HepG2 (cell line): ENCODE measurements around the gene RTN4RL2. TPM values are rescaled to one million over a fixed set of nuclear protein-coding genes. Genes with fewer than 3 reads are reported as not detected.

Experiments used
- ETV6 ChIP-seq: sonication (generic); formaldehyde crosslinking; conservative IDR thresholded peaks from 2 replicates; pipeline ENCODE4 v1.4.0; 2020; ENCODE audit warnings: missing genetic modification reagents
- FOXK1 ChIP-seq: sonication (generic); formaldehyde crosslinking; IDR thresholded peaks from 2 replicates; pipeline ENCODE4 v1.4.0; 2020; ENCODE audit warnings: low read depth, missing genetic modification reagents, borderline replicate concordance
- IKZF4 ChIP-seq: sonication (generic); formaldehyde crosslinking; IDR thresholded peaks from 2 replicates; pipeline ENCODE4 v1.5.1; 2020; ENCODE audit warnings: borderline replicate concordance, mild to moderate bottlenecking, low read depth, missing genetic modification reagents; ENCODE audit errors: not compliant biosample characterization
- KAT8 ChIP-seq: IDR thresholded peaks from 2 replicates; pipeline ENCODE4 v1.6.1; 2016; ENCODE audit warnings: missing genetic modification reagents, missing compliant biosample characterization
- KDM4B ChIP-seq: sonication (generic); formaldehyde crosslinking; IDR thresholded peaks from 2 replicates; pipeline ENCODE4 v1.4.0; 2020; ENCODE audit warnings: missing genetic modification reagents
- MED1 ChIP-seq: sonication (generic); formaldehyde crosslinking; IDR thresholded peaks from 2 replicates; pipeline ENCODE4 v1.4.0; 2020; ENCODE audit warnings: missing genetic modification reagents
- MEIS1 ChIP-seq: sonication (generic); formaldehyde crosslinking; IDR thresholded peaks from 2 replicates; pipeline ENCODE4 v1.9.0; 2021; ENCODE audit warnings: mild to moderate bottlenecking, missing genetic modification reagents, moderate library complexity, borderline replicate concordance
- MIER3 ChIP-seq: IDR thresholded peaks from 2 replicates; pipeline ENCODE4 v1.6.1; 2016; ENCODE audit warnings: missing compliant biosample characterization, borderline replicate concordance
- ZNF839 ChIP-seq: sonication (generic); formaldehyde crosslinking; IDR thresholded peaks from 2 replicates; pipeline ENCODE4 v1.4.0; 2020; ENCODE audit warnings: missing genetic modification reagents, mild to moderate bottlenecking, borderline replicate concordance
- polyA plus RNA-seq, 8 experiments: library from polyadenylated mRNA; depleted of rRNA in 3 of 8; stranded (reverse) in 7 of 8; unstranded in 1 of 8; fragments of >200 nt; fragmentation: Illumina TruSeq in 4 of 8; extraction: Trizol in 4 of 8; gene quantifications; 2 replicates each; pipeline versions ENCODE4 v1.2.1 to v1.2.3, GENCODE V29; 2011 to 2016; ENCODE audit warnings: low read depth in 4 of 8, missing spikeins in 1 of 8, mixed read lengths in 1 of 8; ENCODE audit not compliant: insufficient read depth in 1 of 8
- total RNA-seq, 5 experiments: library from RNA; depleted of rRNA; stranded (reverse); fragments of >200 nt; fragmentation: Illumina TruSeq; extraction: Trizol; gene quantifications; 2 replicates each; pipeline ENCODE4 v1.2.3, GENCODE V29; 2016; ENCODE audit warnings: low read depth in 1 of 5
- TF ChIP-seq, protein P1 (sequence below): sonication (generic); formaldehyde crosslinking; IDR thresholded peaks from 2 replicates; pipeline ENCODE4 v1.4.0; 2020; ENCODE audit warnings: missing genetic modification reagents, borderline replicate concordance
- TF ChIP-seq, protein P2 (sequence below): sonication (generic); formaldehyde crosslinking; IDR thresholded peaks from 2 replicates; pipeline ENCODE4 v1.8.0; 2022; ENCODE audit warnings: mild to moderate bottlenecking, missing genetic modification reagents; ENCODE audit not compliant: insufficient replicate concordance
- TF ChIP-seq, protein P3 (sequence below): IDR thresholded peaks from 2 replicates; pipeline ENCODE4 v1.6.1; 2016; ENCODE audit warnings: mild to moderate bottlenecking, missing biosample characterization, missing genetic modification reagents
- TF ChIP-seq, protein P4 (sequence below): sonication (generic); formaldehyde crosslinking; IDR thresholded peaks from 2 replicates; pipeline ENCODE4 v1.4.0; 2020; ENCODE audit warnings: mild to moderate bottlenecking, missing genetic modification reagents

The RTN4RL2 gene
- total and polyA plus RNA-seq, 2 of the 13 experiments (the other 11 are each of a cell fraction or from before 2014, with no cell fraction given), result 1.3 to 4.3 TPM

DNA sequence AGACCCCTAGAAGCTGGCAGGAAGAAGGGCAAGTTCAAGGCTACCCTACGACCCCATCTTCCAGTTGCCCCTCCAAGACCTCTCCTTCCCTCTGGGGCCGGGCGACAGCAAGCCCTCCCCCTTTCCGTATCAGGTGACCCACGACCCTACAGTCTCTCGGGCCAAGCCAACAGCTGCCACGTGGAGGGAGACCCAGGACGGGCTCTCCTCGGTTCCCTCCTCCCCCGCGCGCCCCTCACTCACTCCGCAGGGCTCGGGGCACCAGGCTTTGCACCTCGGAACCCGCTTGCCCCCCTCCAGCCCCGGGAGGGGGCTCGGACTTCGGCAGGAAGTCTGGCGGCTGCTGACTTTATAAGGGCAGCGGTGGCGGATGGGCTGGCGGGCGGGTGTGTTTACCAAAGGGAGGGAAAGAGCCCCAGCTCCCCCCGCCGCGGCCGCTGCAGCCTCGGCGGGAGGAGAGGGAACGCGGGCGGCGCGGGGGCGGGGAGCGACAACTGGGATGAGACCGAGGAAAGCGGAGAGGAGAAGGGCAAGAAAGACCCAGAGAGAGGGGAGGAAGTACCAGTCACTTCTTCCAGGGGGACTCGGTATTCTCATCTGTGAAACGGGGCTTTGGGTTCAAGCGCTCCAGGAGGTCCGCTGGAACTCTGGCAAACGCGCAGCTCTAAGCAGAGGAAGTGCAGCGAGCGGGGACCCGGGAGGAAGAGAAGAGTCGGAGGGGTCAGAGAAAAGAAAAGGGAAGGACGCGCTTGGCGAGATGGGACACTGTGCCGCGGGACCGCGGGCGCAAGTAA, 54.4 kb downstream of the RTN4RL2 start (continued):
- TF ChIP-seq, protein P1, sequence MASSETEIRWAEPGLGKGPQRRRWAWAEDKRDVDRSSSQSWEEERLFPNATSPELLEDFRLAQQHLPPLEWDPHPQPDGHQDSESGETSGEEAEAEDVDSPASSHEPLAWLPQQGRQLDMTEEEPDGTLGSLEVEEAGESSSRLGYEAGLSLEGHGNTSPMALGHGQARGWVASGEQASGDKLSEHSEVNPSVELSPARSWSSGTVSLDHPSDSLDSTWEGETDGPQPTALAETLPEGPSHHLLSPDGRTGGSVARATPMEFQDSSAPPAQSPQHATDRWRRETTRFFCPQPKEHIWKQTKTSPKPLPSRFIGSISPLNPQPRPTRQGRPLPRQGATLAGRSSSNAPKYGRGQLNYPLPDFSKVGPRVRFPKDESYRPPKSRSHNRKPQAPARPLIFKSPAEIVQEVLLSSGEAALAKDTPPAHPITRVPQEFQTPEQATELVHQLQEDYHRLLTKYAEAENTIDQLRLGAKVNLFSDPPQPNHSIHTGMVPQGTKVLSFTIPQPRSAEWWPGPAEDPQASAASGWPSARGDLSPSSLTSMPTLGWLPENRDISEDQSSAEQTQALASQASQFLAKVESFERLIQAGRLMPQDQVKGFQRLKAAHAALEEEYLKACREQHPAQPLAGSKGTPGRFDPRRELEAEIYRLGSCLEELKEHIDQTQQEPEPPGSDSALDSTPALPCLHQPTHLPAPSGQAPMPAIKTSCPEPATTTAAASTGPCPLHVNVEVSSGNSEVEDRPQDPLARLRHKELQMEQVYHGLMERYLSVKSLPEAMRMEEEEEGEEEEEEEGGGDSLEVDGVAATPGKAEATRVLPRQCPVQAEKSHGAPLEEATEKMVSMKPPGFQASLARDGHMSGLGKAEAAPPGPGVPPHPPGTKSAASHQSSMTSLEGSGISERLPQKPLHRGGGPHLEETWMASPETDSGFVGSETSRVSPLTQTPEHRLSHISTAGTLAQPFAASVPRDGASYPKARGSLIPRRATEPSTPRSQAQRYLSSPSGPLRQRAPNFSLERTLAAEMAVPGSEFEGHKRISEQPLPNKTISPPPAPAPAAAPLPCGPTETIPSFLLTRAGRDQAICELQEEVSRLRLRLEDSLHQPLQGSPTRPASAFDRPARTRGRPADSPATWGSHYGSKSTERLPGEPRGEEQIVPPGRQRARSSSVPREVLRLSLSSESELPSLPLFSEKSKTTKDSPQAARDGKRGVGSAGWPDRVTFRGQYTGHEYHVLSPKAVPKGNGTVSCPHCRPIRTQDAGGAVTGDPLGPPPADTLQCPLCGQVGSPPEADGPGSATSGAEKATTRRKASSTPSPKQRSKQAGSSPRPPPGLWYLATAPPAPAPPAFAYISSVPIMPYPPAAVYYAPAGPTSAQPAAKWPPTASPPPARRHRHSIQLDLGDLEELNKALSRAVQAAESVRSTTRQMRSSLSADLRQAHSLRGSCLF (CRISPR knock-in tag), result no peak
- TF ChIP-seq ZNF839 (CRISPR knock-in tag) (0 out of 2 replicates have a peak, but pooled peaks have one; percentile 30), ETV6 (CRISPR knock-in tag) (no peak; the same call in 1 of the 2 replicates), MIER3 (CRISPR knock-in tag) (no peak; the same call in 1 of the 2 replicates), MEIS1 (CRISPR knock-in tag) (peak; percentile 16; the same call in 1 of the 2 replicates), KAT8 (CRISPR knock-in tag) (no peak; the same call in 1 of the 2 replicates), KDM4B (CRISPR knock-in tag) (0 out of 2 replicates have a peak, but pooled peaks have one; percentile 70), IKZF4 (no peak), MED1 (CRISPR knock-in tag) (peak; percentile 55), FOXK1 (CRISPR knock-in tag) (0 out of 2 replicates have a peak, but pooled peaks have one; percentile 50)
- TF ChIP-seq, protein P2, sequence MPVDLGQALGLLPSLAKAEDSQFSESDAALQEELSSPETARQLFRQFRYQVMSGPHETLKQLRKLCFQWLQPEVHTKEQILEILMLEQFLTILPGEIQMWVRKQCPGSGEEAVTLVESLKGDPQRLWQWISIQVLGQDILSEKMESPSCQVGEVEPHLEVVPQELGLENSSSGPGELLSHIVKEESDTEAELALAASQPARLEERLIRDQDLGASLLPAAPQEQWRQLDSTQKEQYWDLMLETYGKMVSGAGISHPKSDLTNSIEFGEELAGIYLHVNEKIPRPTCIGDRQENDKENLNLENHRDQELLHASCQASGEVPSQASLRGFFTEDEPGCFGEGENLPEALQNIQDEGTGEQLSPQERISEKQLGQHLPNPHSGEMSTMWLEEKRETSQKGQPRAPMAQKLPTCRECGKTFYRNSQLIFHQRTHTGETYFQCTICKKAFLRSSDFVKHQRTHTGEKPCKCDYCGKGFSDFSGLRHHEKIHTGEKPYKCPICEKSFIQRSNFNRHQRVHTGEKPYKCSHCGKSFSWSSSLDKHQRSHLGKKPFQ, result peak; percentile 71
- TF ChIP-seq, protein P3, sequence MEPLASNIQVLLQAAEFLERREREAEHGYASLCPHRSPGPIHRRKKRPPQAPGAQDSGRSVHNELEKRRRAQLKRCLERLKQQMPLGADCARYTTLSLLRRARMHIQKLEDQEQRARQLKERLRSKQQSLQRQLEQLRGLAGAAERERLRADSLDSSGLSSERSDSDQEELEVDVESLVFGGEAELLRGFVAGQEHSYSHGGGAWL (CRISPR knock-in tag), result 0 out of 2 replicates have a peak, but pooled peaks have one; percentile 61
- TF ChIP-seq, protein P4, sequence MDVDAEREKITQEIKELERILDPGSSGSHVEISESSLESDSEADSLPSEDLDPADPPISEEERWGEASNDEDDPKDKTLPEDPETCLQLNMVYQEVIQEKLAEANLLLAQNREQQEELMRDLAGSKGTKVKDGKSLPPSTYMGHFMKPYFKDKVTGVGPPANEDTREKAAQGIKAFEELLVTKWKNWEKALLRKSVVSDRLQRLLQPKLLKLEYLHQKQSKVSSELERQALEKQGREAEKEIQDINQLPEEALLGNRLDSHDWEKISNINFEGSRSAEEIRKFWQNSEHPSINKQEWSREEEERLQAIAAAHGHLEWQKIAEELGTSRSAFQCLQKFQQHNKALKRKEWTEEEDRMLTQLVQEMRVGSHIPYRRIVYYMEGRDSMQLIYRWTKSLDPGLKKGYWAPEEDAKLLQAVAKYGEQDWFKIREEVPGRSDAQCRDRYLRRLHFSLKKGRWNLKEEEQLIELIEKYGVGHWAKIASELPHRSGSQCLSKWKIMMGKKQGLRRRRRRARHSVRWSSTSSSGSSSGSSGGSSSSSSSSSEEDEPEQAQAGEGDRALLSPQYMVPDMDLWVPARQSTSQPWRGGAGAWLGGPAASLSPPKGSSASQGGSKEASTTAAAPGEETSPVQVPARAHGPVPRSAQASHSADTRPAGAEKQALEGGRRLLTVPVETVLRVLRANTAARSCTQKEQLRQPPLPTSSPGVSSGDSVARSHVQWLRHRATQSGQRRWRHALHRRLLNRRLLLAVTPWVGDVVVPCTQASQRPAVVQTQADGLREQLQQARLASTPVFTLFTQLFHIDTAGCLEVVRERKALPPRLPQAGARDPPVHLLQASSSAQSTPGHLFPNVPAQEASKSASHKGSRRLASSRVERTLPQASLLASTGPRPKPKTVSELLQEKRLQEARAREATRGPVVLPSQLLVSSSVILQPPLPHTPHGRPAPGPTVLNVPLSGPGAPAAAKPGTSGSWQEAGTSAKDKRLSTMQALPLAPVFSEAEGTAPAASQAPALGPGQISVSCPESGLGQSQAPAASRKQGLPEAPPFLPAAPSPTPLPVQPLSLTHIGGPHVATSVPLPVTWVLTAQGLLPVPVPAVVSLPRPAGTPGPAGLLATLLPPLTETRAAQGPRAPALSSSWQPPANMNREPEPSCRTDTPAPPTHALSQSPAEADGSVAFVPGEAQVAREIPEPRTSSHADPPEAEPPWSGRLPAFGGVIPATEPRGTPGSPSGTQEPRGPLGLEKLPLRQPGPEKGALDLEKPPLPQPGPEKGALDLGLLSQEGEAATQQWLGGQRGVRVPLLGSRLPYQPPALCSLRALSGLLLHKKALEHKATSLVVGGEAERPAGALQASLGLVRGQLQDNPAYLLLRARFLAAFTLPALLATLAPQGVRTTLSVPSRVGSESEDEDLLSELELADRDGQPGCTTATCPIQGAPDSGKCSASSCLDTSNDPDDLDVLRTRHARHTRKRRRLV, result peak; percentile 40; the same call in 1 of the 2 replicates
